Lower lobe of right lung (tissue), 2 donors: Measurements from ENCODE around the gene TMPO. TPM values are rescaled to one million over a fixed set of nuclear protein-coding genes. Genes with fewer than 3 reads are reported as not detected.
"Not testable (repeated sequence)": the region's sequence is repeated elsewhere in the genome, so short reads cannot be mapped to it uniquely, and the experiment has no call there.

Experiments
- ATAC-seq, 2 donors: fragments of 200-7000 bp; cut with Tn5 transposase; one replicate each; pipeline ENCODE4 v1.9.1; 2020 to 2022; ENCODE audit warnings: mild to moderate bottlenecking in 2 of 2, moderate library complexity in 2 of 2
- DNase-seq: peaks from one replicate; pipeline ENCODE4 v3.0.0-alpha.2; 2020
- H3K27ac ChIP-seq: fragments of 200-600 bp; one replicate; pipeline ENCODE4 v1.8.0; 2022
- H3K27me3 ChIP-seq: fragments of 200-600 bp; one replicate; pipeline ENCODE4 v1.8.0; 2022; ENCODE audit warnings: low read depth
- H3K36me3 ChIP-seq: fragments of 200-600 bp; one replicate; pipeline ENCODE4 v1.8.0; 2022; ENCODE audit warnings: mild to moderate bottlenecking
- H3K4me1 ChIP-seq: fragments of 200-600 bp; one replicate; pipeline ENCODE4 v1.8.0; 2022
- H3K4me3 ChIP-seq: fragments of 200-600 bp; one replicate; pipeline ENCODE4 v1.8.0; 2022; ENCODE audit warnings: mild to moderate bottlenecking
- H3K9me3 ChIP-seq: fragments of 200-600 bp; one replicate; pipeline ENCODE4 v1.8.0; 2022
- CTCF ChIP-seq: fragments of 200-600 bp; IDR thresholded peaks from one replicate; pipeline ENCODE4 v1.8.0; 2022; ENCODE audit warnings: antibody characterized with exemption, mild to moderate bottlenecking
- intact Hi-C: fragments of 100-400 bp; cut with DNase I; formaldehyde crosslinking; loops from one replicate; pipeline ENCODE4 v1.11.0; 2022
- total RNA-seq: library from RNA; stranded (reverse); fragmentation: NEBNext Ultra II Directional; extraction: Animal tissue kit (Norgen Biotek cat#: 25700); gene quantifications from one replicate; pipeline ENCODE4 v1.2.1, GENCODE V29; 2021
- donor health status: DM: no; HTN: yes; CAD: no; lungs with severe emphysema.

The TMPO gene
- total RNA-seq, 1 donor from 2014 or later, result 61.7 TPM

- ATAC-seq, result no peak
- Histone ChIP-seq H3K9me3 (no peaks in the 10 kb centered on the region), H3K27ac (no peak overlapping the region), H3K4me3 (no peak overlapping the region), H3K4me1 (no peaks in the 10 kb centered on the region), H3K36me3 (peaks cover 52% of the 10 kb centered on the region), H3K27me3 (no peaks in the 10 kb centered on the region)
- TF ChIP-seq CTCF, result no peak
- intact Hi-C loops, result no loop called here
- DNase-seq, result no peak
Observed at GRCh38 chr12:98551787-98552186, 36.4 kb downstream of the TMPO start.

GRCh38 chr12:98558097-98558496 is 42.7 kb downstream of the TMPO start:
- ATAC-seq, DNase-seq: not testable (repeated sequence)

GRCh38 chr12:98559666-98560065 is 44.3 kb downstream of the TMPO start:
- intact Hi-C loops, result no loop called here
- no peaks in the 10 kb centered on the region for H3K9me3 ChIP-seq
- H3K36me3 ChIP-seq, result no peaks in the 10 kb centered on the region
- H3K4me3 ChIP-seq, result no peak overlapping the region
- ATAC-seq, result no peak
- no peaks in the 10 kb centered on the region for H3K27me3 ChIP-seq
- no peak for TF ChIP-seq CTCF
- H3K4me1 ChIP-seq, result no peaks in the 10 kb centered on the region
- no peak overlapping the region for H3K27ac ChIP-seq
- DNase-seq, result no peak

More at GRCh38 chr12:98558097-98558496, 42.7 kb downstream of the TMPO start:
- H3K27ac ChIP-seq, H3K4me3 ChIP-seq, H3K9me3 ChIP-seq, H3K36me3 ChIP-seq, H3K4me1 ChIP-seq, intact Hi-C loops, H3K27me3 ChIP-seq: not testable (repeated sequence)

- no peak for DNase-seq
- H3K27ac ChIP-seq, result no peak overlapping the region
- H3K9me3 ChIP-seq, result no peaks in the 10 kb centered on the region
- H3K27me3 ChIP-seq, result no peaks in the 10 kb centered on the region
- intact Hi-C loops, result no loop called here
- H3K4me3 ChIP-seq, result no peak overlapping the region
- no peaks in the 10 kb centered on the region for H3K4me1 ChIP-seq
- no peak for TF ChIP-seq CTCF
- ATAC-seq, result no peak
- no peaks in the 10 kb centered on the region for H3K36me3 ChIP-seq
Observed at GRCh38 chr12:98561846-98562245, 46.5 kb downstream of the TMPO start.

- no peaks in the 10 kb centered on the region for H3K9me3 ChIP-seq
- H3K4me1 ChIP-seq, result no peaks in the 10 kb centered on the region
- no peak overlapping the region for H3K4me3 ChIP-seq
- intact Hi-C loops, result no loop called here
- ATAC-seq (no peak), DNase-seq (no peak)
- H3K27me3 ChIP-seq, result no peaks in the 10 kb centered on the region
- H3K27ac ChIP-seq, result no peak overlapping the region
- no peaks in the 10 kb centered on the region for H3K36me3 ChIP-seq
- TF ChIP-seq CTCF, result no peak
Observed at GRCh38 chr12:98572010-98572409, 56.6 kb downstream of the TMPO start.

GRCh38 chr12:98574110-98574509 is 58.7 kb downstream of the TMPO start:
- no peaks in the 10 kb centered on the region for H3K4me1 ChIP-seq
- ATAC-seq (no peak), DNase-seq (no peak)
- intact Hi-C loops, result no loop called here
- TF ChIP-seq CTCF, result no peak
- H3K36me3 ChIP-seq, result no peaks in the 10 kb centered on the region
- no peak overlapping the region for H3K27ac ChIP-seq
- no peak overlapping the region for H3K4me3 ChIP-seq
- H3K9me3 ChIP-seq, result no peaks in the 10 kb centered on the region
- no peaks in the 10 kb centered on the region for H3K27me3 ChIP-seq
